ENCODE data around the gene MAGI2.

Gene MAGI2

DNA sequence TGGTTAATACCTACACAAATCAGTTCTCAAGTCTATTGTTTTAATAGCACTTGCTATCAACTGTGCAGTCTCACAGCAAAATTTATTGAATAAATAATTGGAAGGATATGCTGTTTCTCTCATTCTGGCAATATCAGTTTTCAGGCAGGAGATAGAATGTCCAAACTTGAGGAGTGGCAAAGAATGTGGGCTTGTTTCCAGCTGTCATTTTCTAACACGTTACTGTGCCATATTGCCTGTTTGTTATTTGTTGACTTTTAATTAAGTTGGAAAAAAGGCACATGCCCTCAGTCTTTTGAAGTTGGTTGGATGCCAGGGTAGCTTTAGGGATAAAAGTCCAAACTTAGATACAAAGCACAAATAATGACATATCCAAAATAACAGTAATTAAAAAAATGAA is 52.2 kb downstream of the MAGI2 start:
- no peak for DNase-seq (ENCODE audit: low spot score)
- in situ Hi-C loops (cut with MboI; ENCODE audit: low sequenced_read_pairs, unreplicated experiment), result no loop called here
- no peak for TF ChIP-seq CTCF (IDR thresholded peaks at IDR 0.05; ENCODE audit: borderline replicate concordance, control extremely low read depth, extremely low read depth, insufficient read depth, missing control alignments)

DNA sequence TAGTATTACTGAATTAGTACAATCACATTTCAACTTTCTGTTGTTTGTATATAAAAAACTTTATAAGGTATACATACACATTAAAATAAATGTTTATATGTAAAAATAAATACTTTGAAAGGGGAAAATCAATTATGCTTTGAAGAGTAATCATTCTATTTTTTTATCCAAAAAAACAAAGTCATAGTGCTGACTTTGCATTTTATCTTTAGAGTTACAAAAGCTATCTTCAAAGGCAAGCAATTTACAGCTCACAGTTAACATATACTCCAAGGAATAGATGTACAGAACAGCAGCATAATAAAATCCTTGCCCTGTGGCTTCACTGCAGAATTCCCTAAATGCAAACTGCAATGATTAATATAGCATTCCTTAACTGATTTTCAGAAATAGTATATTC is 53.2 kb downstream of the MAGI2 start:
- in situ Hi-C loops (cut with MboI; ENCODE audit: low sequenced_read_pairs, unreplicated experiment), result no loop called here
- no peak for TF ChIP-seq CTCF (IDR thresholded peaks at IDR 0.05; ENCODE audit: borderline replicate concordance, control extremely low read depth, extremely low read depth, insufficient read depth, missing control alignments)
- DNase-seq (ENCODE audit: low spot score), result no peak

GRCh38 chr7:79398138-79398749 is 55.2 kb downstream of the MAGI2 start:
- TF ChIP-seq CTCF (IDR thresholded peaks at IDR 0.05; ENCODE audit: borderline replicate concordance, control extremely low read depth, extremely low read depth, insufficient read depth, missing control alignments), result no peak
- in situ Hi-C loops (cut with MboI; ENCODE audit: low sequenced_read_pairs, unreplicated experiment), result no loop called here
- DNase-seq (ENCODE audit: low spot score), result no peak

GRCh38 chr7:79386688-79387422 is 66.6 kb downstream of the MAGI2 start:
- no peak for TF ChIP-seq CTCF (IDR thresholded peaks at IDR 0.05; ENCODE audit: borderline replicate concordance, control extremely low read depth, extremely low read depth, insufficient read depth, missing control alignments)
- in situ Hi-C loops (cut with MboI; ENCODE audit: low sequenced_read_pairs, unreplicated experiment), result no loop called here
- no peak for DNase-seq (ENCODE audit: low spot score)

- in situ Hi-C loops (cut with MboI; ENCODE audit: low sequenced_read_pairs, unreplicated experiment), result no loop called here
- TF ChIP-seq CTCF (IDR thresholded peaks at IDR 0.05; ENCODE audit: borderline replicate concordance, control extremely low read depth, extremely low read depth, insufficient read depth, missing control alignments), result no peak
- DNase-seq (ENCODE audit: low spot score), result no peak
Observed at GRCh38 chr7:79381921-79382320, 71.5 kb downstream of the MAGI2 start.

DNA sequence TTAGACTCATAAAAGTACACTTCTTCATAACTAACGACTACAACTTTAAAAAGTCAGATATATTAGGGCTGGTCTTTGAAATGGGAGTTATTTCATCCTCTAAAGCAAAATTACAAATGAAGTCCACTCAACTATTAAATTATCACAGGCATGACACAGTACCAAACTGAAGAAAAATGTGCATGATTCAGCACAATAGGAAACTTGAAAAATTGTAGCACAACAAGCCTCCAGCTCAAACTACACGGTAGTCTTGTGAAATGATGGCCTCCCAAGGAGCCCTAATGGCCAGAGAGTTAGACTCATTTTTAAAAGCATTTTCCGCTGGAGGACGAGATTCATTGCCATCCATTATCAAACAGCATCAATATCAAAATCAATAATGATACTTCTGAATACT is 76.4 kb downstream of the MAGI2 start:
- no peak for DNase-seq (ENCODE audit: low spot score)
- in situ Hi-C loops (cut with MboI; ENCODE audit: low sequenced_read_pairs, unreplicated experiment), result no loop called here
- no peak for TF ChIP-seq CTCF (IDR thresholded peaks at IDR 0.05; ENCODE audit: borderline replicate concordance, control extremely low read depth, extremely low read depth, insufficient read depth, missing control alignments)

All from GM13976 (cell line).